WTC11 (cell line): ENCODE data around the gene CACTIN.

Experiments
- CBFB ChIP-seq: sonication (generic); formaldehyde crosslinking; IDR thresholded peaks from 2 replicates; pipeline ENCODE4 v1.8.1; 2022; ENCODE audit warnings: mild to moderate bottlenecking, low read depth, missing genetic modification reagents
- CTCF ChIP-seq: fragments of 200-600 bp; IDR thresholded peaks from 2 replicates; pipeline ENCODE4 v1.8.0; 2022; ENCODE audit warnings: antibody characterized with exemption
- FOXK1 ChIP-seq: sonication (generic); formaldehyde crosslinking; IDR thresholded peaks from 2 replicates; pipeline ENCODE4 v1.8.0; 2022; ENCODE audit warnings: mild to moderate bottlenecking, moderate library complexity, missing genetic modification reagents
- GABPB1 ChIP-seq: sonication (generic); formaldehyde crosslinking; IDR thresholded peaks from 2 replicates; pipeline ENCODE4 v1.8.1; 2023; ENCODE audit warnings: mild to moderate bottlenecking, missing genetic modification reagents
- NR2C2 ChIP-seq: sonication (generic); formaldehyde crosslinking; IDR thresholded peaks from 2 replicates; pipeline ENCODE4 v1.8.0; 2022; ENCODE audit warnings: mild to moderate bottlenecking, missing genetic modification reagents
- SP1 ChIP-seq: sonication (generic); formaldehyde crosslinking; conservative IDR thresholded peaks from 2 replicates; pipeline ENCODE4 v1.8.1; 2022; ENCODE audit warnings: missing genetic modification reagents
- ZBTB43 ChIP-seq: sonication (generic); formaldehyde crosslinking; IDR thresholded peaks from 2 replicates; pipeline ENCODE4 v1.8.1; 2023; ENCODE audit warnings: mild to moderate bottlenecking, missing genetic modification reagents
- ZMAT4 ChIP-seq: fragments of 250-450 bp; sonication (Bioruptor Pico); IDR thresholded peaks from 2 replicates; pipeline ENCODE4 v1.9.0; 2021; ENCODE audit warnings: mild to moderate bottlenecking
- ZNF232 ChIP-seq: sonication (generic); formaldehyde crosslinking; IDR thresholded peaks from 2 replicates; pipeline ENCODE4 v1.8.0; 2022; ENCODE audit warnings: mild to moderate bottlenecking, missing genetic modification reagents
- ZNF263 ChIP-seq: sonication (generic); formaldehyde crosslinking; IDR thresholded peaks from 2 replicates; pipeline ENCODE4 v1.8.1; 2022; ENCODE audit warnings: low read depth, mild to moderate bottlenecking, moderate library complexity, missing genetic modification reagents
- TF ChIP-seq, protein P1 (sequence below): sonication (generic); formaldehyde crosslinking; IDR thresholded peaks from 2 replicates; pipeline ENCODE4 v1.8.1; 2022; ENCODE audit warnings: mild to moderate bottlenecking, moderate library complexity, missing genetic modification reagents

DNA sequence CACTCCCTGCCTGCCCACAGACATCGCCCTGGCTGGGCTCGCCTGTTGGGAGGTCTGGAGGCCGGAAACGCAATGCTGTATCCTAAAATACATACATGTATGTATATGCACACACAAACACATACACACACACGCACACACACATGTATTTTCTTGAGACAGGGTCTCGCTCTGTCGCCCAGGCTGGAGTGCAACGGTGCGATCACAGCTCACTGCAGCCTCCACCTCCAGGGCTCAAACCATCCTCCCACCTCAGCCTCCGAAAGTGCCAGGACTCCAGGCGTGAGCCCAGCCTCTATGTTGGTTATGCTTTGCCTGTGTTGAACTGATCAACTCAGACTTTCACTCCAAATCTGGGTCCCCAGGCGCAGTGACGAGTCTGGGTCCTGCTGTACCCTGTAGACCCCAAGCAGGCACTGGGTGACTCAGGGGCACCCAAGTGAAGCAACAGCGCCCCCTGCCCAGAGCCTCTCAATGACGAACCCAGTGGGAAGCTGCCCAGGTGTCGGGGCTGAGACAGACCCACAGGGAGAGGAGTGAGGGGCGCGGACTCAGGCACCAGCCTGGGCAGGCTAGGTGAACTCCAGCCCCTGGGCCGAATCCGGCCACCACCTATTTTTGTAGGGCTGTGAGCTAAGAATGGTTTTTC, 27.4 kb upstream of the CACTIN start:
- TF ChIP-seq CTCF (no peak), FOXK1 (CRISPR knock-in tag) (no peak), ZBTB43 (CRISPR knock-in tag) (no peak), GABPB1 (CRISPR knock-in tag) (no peak), ZNF232 (CRISPR knock-in tag) (no peak), ZNF263 (CRISPR knock-in tag) (no peak), SP1 (CRISPR knock-in tag) (no peak), CBFB (CRISPR knock-in tag) (no peak), ZMAT4 (CRISPR knock-in tag) (no peak), NR2C2 (CRISPR knock-in tag) (no peak)
- TF ChIP-seq, protein P1, sequence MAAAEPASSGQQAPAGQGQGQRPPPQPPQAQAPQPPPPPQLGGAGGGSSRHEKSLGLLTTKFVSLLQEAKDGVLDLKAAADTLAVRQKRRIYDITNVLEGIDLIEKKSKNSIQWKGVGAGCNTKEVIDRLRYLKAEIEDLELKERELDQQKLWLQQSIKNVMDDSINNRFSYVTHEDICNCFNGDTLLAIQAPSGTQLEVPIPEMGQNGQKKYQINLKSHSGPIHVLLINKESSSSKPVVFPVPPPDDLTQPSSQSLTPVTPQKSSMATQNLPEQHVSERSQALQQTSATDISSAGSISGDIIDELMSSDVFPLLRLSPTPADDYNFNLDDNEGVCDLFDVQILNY (CRISPR knock-in tag), result no peak
